Dendritic cell treated with granulocyte-macrophage colony-stimulating factor and Interleukin-4, amounts not matched to agents 40 ng/mL and 50 ng/mL, for 4 days (primary cell): ENCODE data around the gene DRC7.
"Not testable (repeated sequence)": the region's sequence is repeated elsewhere in the genome, so short reads cannot be mapped to it uniquely, and the experiment has no call there.

Experiments used
- H3K27ac Mint-ChIP-seq: one replicate; pipeline ENCODE4 v1.8.0; 2022; ENCODE audit warnings: mild to moderate bottlenecking, mixed read lengths
- H3K27me3 Mint-ChIP-seq: one replicate; pipeline ENCODE4 v1.8.0; 2022; ENCODE audit warnings: mild to moderate bottlenecking, mixed read lengths
- H3K36me3 Mint-ChIP-seq: one replicate; pipeline ENCODE4 v1.8.0; 2022; ENCODE audit warnings: low read depth, mixed read lengths
- H3K4me1 Mint-ChIP-seq: one replicate; pipeline ENCODE4 v1.8.0; 2022; ENCODE audit warnings: low read depth, mixed read lengths
- H3K4me3 Mint-ChIP-seq: one replicate; pipeline ENCODE4 v1.8.0; 2022; ENCODE audit warnings: mild to moderate bottlenecking, moderate library complexity, mixed read lengths
- H3K9me3 Mint-ChIP-seq: one replicate; pipeline ENCODE4 v1.8.0; 2022; ENCODE audit warnings: mixed read lengths
- intact Hi-C: fragments of 100-400 bp; cut with micrococcal nuclease; formaldehyde crosslinking; loops from one replicate; pipeline ENCODE4 v1.15.0; 2022

The DRC7 gene

DNA sequence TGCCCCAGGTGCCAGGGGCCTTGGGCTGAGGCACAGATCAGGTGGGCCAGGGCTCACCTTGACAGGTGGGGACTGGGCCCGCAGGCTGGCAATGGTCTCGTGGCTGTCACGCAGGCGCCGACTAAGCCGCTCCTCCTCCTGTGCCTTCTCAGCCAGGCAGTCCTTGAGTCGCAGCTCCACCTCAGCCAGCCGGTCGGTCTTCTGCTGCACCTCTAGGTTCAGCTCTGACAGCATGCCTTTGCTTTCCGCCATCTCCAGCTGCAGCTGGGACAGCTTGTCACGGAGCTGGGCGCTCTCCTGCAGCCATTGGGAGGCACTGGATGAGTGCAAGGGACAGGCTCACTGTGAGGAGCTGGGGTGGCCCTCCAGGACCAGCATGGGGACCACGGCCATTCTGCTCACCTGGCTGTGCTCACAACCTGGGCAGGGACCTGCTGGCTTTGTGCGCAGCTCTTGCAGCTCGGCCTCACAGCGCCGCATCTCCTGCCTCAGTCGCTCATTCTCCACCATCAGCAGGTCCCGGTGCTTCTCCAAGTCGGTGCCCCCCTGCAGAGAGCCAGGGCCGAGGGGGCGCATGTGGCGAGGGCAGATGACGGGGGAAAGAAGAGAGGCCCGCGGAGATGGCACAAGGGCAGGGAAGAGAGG, 76.7 kb downstream of the DRC7 start:
- Mint-ChIP-seq H3K27me3 (no peaks in the 10 kb centered on the region), H3K9me3 (no peaks in the 10 kb centered on the region), H3K4me1 (peaks cover 18% of the 10 kb centered on the region), H3K27ac (no peak overlapping the region), H3K36me3 (peaks cover 90% of the 10 kb centered on the region), H3K4me3 (no peak overlapping the region)
- intact Hi-C loops = no loop called here

DNA sequence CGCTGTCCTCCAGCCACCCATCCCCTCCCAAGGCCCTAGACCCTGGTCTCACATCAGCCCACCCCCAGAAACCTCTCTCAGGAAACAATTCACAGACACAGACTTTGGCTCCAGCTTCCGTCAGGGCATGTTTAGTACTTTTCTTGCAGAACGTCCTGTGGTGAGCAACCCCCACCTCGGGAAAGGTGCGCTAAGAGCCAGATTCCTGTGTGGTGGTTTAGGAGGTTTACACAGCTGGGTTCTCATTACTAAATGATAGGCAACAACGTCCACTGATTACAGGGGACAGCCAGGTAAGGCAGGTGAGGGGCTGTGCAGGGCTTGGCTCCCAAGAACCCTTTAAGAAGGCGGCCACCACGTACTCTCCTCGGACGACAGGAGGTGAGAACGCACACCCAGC, 78.4 kb downstream of the DRC7 start:
- no peak overlapping the region for H3K27ac Mint-ChIP-seq
- peaks cover 90% of the 10 kb centered on the region for H3K36me3 Mint-ChIP-seq
- H3K4me3 Mint-ChIP-seq = no peak overlapping the region
- peaks cover 17% of the 10 kb centered on the region for H3K4me1 Mint-ChIP-seq
- intact Hi-C loops = no loop called here
- H3K9me3 Mint-ChIP-seq = no peaks in the 10 kb centered on the region
- H3K27me3 Mint-ChIP-seq = no peaks in the 10 kb centered on the region

DNA sequence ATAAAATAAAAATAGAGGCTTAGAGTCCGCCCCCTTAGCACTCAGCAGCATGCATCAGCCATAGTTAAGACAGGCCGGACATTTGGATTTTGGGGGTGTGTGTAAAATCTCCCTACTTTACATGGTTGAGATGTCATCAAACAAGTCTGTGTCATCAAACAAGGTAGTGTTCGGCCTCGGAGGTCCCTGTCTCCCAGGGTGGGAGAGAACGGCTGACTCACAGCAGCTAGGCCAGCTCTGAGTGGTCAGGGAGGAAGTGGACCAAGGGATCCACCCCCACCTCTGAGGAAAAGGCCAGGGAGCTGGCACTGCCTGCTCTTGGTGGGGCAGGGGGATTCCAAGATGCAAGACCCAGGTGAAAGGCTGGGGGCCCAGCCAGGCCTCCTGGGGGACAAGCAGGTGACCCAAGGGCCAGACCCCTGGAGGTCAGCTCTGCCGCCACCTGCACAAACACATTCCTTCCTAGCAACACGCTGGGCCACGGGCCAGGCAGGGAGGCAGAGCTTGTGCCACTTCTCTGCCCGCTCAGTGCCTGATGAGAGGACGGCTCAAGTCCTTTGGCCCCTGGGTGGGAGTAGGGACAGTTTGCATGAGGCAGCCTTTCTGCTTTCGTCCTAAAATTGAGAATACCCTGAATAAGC, 79.2 kb downstream of the DRC7 start:
- no peaks in the 10 kb centered on the region for H3K27me3 Mint-ChIP-seq
- H3K4me3 Mint-ChIP-seq = no peak overlapping the region
- no peak overlapping the region for H3K27ac Mint-ChIP-seq
- intact Hi-C loops = no loop called here
- peaks cover 17% of the 10 kb centered on the region for H3K4me1 Mint-ChIP-seq
- H3K9me3 Mint-ChIP-seq = no peaks in the 10 kb centered on the region
- H3K36me3 Mint-ChIP-seq = peaks cover 90% of the 10 kb centered on the region

DNA sequence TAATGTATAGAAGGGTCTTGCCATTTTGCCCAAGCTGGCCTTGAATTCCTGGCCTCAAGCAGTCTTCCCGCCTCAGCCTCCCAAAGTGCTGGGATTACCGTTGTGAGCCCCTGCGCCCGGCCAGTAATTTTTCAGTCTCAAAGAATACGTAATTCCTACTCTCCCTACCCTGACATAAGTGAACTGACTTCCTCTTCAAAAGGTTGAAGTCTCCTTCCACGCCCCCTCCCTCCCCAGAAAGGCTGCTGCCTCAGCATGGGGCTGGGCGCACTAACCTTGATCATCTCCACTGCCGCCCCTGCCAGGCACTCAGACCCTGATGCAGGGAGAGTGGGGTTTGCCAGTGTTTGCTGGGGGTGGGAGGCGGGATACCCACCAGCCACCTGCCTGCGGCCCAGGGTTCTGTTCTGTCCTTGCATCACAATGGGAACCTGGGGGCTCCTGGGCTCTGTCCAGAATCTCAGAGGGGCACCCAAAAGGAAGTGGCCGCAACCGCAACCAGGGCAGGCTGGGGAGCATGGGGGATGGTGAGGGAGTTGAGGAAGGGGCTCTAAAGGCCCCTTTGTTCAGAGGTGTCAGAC, 80.2 kb downstream of the DRC7 start:
- peaks cover 17% of the 10 kb centered on the region for H3K4me1 Mint-ChIP-seq
- peaks cover 90% of the 10 kb centered on the region for H3K36me3 Mint-ChIP-seq
- no peaks in the 10 kb centered on the region for H3K27me3 Mint-ChIP-seq
- peak overlapping the region; percentile 5 for H3K27ac Mint-ChIP-seq
- H3K4me3 Mint-ChIP-seq = no peak overlapping the region
- intact Hi-C loops = no loop called here
- H3K9me3 Mint-ChIP-seq = no peaks in the 10 kb centered on the region

DNA sequence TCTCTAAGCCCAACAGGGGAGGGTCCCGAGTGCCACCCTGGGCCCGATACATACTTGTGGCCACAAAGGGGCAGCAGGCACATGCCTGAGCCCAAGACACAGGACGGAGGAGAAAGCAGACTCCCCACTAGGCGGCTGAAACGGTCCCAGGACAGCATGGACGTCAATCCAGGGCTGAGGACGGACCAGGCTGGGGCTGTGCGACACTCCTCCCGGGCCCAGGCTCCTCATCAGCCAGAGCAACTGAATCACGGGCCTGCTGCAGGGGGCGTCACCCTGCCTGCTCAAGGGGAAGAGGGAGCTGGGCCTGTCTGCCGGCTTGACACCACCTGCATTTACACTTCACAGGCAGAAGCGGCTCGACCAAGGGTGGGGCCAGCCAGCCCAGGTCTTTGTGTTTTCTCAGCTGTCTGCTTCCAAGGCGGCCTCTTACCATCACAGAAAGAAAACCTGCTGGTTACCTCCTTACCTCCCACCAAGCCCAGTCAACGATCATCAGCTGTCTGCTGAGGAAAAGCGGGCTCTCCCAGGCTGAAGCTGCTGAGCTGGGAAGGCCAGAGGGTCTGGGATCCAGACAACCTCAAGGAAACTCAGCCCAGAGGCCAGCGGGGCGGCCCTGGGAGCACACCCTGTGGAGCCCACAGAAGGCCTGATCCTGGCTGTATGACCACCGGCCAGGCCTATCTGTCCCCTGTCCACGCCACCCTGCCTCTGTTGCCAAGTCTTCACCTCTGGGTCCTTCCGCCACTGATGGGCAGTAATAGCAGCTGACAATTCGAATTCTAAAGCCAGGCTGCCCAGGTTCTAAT, 81.3 kb downstream of the DRC7 start:
- no peaks in the 10 kb centered on the region for H3K27me3 Mint-ChIP-seq
- peaks cover 17% of the 10 kb centered on the region for H3K4me1 Mint-ChIP-seq
- H3K36me3 Mint-ChIP-seq = peaks cover 86% of the 10 kb centered on the region
- no peak overlapping the region for H3K27ac Mint-ChIP-seq
- no peak overlapping the region for H3K4me3 Mint-ChIP-seq
- H3K9me3 Mint-ChIP-seq = no peaks in the 10 kb centered on the region
- intact Hi-C loops = no loop called here

DNA sequence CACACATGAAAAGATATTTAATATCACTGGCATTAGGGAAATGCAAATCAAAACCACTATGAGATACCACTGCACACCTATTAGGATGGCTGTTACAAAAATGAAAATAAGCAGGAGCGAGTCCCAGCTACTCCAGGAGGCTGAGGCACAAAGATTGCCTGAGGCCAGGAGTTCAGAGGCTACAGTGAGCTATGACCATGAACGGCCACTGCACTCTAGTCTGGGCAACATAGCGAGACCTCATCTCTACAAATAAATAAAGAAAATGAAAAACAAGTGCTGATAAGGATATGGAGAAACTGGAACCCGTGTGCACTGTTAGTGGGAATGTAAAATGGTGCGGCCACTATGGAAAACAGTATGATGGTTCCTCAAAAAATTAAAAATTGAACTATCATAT, 84.1 kb downstream of the DRC7 start:
- intact Hi-C loops = no loop called here
- H3K4me3 Mint-ChIP-seq = no peak overlapping the region
- peaks cover 89% of the 10 kb centered on the region for H3K36me3 Mint-ChIP-seq
- H3K4me1 Mint-ChIP-seq = peaks cover 32% of the 10 kb centered on the region
- H3K27ac Mint-ChIP-seq = no peak overlapping the region
- H3K9me3 Mint-ChIP-seq = no peaks in the 10 kb centered on the region
- no peaks in the 10 kb centered on the region for H3K27me3 Mint-ChIP-seq

DNA sequence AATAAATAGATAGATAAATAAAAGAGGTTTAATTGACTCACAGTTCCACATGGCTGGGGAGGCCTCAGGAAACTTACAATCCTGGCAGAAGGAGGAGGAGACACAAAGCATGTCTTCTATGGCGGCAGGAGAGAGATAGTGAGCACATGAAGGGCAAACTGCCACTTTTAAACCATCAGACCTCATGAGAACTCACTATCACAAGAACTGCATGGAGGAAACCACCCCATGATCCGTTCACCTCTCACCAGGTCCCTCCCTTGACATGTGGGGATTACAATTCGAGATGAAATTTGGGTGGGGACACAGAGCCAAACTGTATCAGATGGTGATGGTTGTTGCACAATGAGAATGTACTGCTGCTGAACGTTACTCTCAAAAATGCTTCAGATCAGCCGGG, 85.2 kb downstream of the DRC7 start:
- H3K27me3 Mint-ChIP-seq, H3K27ac Mint-ChIP-seq, H3K9me3 Mint-ChIP-seq, intact Hi-C loops, H3K4me3 Mint-ChIP-seq: not testable (repeated sequence)
- Mint-ChIP-seq H3K4me1 (peaks cover 39% of the 10 kb centered on the region), H3K36me3 (peaks cover 96% of the 10 kb centered on the region)

DNA sequence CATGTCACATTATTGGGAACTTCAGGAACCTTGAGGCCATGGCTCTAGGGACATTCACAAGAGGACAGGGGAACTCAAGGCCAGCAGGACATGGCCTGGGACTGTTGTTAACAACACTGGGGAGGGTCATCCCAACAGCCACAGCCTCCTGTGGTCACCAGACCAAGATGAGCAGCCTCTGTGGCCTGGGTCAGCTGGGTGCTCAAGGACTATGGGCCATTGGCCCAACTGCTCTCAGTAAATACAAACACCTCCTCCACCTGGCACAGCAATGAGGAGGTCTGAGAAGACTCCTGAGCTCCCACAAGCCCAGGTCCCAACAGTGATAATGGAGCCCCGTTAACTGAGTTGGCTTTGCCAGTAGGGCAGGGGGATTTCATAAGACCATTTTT, 86.7 kb downstream of the DRC7 start:
- intact Hi-C loops = no loop called here
- Mint-ChIP-seq H3K4me3 (no peak overlapping the region), H3K9me3 (no peaks in the 10 kb centered on the region), H3K36me3 (peaks cover 96% of the 10 kb centered on the region), H3K27me3 (no peaks in the 10 kb centered on the region), H3K27ac (no peak overlapping the region), H3K4me1 (peaks cover 27% of the 10 kb centered on the region)
